GM21381 (cell line): ENCODE results near the gene HMCES.
A peak's percentile ranks its signal among the peaks of the same experiment; 100 is the strongest.

ENCODE experiments used
- ATAC-seq: cut with Tn5 transposase; IDR thresholded peaks from one replicate; pipeline ENCODE4 v1.9.1; 2021; ENCODE audit warnings: mild to moderate bottlenecking, moderate library complexity; ENCODE audit not compliant: unreplicated experiment

HMCES gene, protein sequence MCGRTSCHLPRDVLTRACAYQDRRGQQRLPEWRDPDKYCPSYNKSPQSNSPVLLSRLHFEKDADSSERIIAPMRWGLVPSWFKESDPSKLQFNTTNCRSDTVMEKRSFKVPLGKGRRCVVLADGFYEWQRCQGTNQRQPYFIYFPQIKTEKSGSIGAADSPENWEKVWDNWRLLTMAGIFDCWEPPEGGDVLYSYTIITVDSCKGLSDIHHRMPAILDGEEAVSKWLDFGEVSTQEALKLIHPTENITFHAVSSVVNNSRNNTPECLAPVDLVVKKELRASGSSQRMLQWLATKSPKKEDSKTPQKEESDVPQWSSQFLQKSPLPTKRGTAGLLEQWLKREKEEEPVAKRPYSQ

DNA sequence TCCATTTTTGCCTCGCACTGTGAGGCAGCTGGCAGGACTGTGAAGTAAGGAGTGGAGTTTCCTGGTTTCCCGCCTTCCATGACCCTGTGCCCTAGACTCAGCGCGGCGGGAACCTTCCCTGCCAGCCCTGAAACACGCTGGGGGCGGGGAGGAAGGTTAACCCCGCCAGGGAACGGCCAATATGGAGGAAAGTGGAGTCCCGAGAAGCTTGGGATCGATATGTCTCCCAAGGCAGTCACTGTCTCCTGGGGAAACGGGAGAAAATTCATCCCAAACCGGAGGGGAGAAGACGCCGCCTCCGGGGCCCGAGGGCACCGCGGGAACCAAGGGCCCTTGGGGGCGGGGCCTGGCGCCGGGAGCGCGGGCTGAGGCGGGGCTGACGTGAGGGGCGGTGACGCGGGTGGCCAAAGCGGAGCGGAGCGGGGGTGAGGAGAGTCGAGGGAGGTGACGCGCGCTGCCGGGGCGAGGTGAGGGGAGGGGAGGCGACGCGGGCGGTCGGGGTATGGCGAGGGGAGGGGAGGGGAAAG lies at the start of gene HMCES:
TSS of gene HMCES (plus strand) at position 432 of the 527 bp plus-strand sequence. CDS start 863 bp downstream, outside the sequence.
- peak; percentile 42 for ATAC-seq

DNA sequence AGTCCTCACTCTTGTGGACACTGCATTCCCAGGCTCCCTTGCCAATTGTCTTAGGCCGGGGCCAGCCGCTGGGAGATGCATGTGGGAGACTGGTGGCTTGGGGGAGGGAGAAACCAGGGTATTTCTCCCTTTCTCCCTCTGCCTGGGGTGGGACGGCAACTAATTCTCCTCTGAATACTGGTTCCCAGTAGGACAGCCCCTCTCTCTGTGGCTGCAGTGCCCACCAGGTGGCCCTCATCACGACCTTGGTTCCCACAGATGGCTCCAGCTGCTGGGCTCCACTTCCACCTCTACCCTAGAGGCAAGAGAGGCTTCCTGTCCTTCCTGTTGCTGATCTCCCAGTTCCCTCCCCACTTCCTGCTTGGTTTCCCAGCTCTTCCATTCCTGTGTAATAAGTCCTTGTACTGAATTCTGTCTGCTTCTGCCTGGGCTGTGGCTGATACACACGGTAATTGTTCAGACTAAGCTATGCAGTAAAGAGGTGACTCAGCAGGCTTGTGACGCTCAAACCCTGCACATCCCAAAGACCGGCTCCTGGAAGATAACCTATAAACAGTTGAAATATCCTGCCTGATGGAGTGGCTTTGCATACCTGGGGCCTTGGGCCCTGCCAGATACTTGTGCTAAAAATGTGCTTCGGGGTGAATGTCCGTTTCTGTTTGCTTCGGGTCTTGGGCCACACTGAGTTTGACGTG lies 49.6 kb upstream of the HMCES start:
- no peak for ATAC-seq

DNA sequence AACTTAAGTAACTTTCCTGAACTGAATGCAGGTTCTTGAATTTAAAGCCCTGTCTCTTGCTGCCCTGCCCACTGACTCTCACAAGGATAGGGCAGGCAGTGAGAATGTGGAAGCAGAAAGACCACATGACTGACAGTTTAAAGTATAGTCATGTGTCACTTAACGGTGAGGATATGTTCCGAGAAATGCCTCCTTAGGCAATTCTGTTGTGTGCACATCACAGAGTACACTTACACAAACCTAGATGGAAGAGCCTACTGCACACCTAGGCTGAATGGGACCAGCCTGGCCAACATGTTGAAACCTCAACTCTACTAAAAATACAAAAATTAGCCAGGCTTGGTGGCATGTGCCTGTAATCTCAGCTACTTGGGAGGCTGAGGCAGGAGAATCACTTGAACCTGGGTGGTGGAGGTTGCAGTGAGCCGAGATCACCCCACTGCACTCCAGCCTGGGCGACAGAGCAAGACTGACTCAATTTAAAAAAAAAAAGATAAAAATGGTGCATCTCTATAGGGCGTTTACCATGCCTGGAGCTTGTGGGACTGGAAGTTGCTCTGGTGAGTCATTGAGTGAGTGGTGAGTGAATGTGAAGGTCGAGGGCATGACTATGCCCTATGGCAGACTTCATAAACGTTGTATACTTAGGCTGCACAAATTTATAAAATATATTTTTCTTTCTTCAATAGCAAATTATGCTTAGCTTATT lies 48.2 kb upstream of the HMCES start:
- no peak for ATAC-seq

DNA sequence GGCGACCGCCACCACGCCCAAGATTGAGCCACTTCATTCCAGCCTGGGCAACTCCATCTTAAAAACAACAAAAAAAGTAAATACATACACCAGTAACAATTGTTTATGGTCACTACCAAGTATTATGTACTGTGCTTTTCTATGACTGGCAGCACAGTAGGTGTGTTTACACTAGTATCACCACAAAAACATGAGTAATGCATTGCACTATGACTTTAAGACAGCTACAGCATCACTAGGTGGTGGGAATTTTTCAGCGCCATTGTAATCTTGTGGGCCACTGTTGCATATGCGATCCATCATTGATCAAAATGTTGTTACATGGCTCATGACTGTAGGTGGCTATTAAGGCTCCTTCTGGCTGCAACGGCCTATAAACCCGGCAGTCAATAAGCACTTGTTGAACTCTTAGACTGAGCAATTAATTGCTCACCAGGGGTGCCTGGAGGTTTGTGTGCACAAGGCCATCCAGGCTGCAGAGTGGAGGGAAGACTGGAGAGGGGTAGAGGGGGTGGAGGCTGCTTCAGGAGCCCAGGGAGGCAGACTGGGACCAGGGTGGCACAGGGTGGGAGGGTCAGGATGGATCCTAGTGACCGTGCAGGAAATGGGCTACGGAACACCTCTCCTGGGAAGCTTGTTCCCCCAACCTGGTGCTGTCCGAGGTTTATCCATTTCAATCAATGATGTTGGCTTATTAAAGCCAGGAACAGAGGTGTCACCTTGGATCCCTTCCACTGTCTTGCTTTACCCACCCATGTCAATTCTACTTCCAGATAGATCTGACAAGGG lies 47.1 kb upstream of the HMCES start:
- ATAC-seq = no peak

DNA sequence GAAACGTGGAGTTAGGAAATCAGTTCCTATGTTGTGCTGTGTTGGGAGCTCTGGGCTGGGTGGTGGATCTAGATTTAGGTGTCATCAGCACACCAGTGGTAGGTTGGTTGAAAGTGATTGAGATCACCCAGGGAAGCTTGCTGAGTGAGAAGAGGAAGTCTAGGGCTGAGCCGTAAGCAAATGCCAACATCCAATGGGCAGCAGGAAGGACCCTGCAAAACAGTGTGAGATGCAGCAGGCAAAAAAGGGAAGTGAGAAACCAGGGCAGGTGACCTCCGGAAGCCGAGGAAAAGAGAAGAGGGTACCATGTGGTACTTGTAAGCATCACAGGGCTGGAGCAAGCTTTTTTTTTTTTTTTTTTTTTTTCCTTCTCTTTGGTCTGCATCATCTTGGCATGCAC lies 45.1 kb upstream of the HMCES start:
- ATAC-seq = peak; percentile 86

DNA sequence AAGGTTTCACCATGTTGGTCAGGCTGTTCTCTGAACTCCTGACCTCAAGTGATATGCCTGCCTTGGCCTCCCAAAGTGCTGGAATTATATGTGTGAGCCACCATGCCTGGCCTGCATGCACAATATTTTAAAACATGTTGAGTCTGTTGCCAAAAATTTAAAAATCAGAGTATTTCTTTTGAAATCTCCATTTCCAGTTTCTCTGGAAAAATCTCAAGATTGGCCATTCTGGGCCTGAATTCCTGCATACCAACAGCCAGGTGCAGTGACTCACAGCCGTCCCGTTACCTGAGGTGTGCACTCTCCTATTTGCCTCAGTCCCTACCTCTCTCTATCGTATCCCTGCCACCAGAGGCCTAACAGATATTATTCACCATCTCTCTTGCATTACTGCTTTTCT lies 44.2 kb upstream of the HMCES start:
- no peak for ATAC-seq

DNA sequence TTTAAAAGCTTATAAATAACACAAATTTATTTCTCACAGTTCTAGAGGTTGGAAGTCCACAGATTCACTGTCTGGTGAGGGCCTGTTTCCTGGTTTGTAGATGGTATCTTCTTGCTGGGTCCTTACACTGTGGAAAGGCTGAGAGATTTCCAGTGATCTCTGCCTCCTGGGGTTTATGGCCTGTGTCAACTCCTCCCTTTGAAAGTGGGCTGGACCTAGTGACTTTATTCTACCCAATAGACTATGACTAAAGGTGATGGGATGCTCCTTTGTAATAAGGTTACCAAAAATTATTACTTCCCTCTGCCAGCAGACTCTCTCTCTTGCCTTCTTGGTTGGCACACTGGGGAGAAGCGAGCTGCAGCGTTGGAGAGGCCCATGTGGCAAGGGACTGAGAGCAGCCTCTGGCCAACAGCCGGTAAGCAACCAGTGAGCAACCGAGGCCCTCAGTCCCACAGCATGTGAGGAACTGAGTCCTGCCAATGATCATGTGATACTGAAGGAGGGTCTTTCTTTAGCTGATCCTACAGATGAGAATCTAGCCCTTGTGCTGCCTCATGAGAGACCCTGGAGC lies 43.2 kb upstream of the HMCES start:
- ATAC-seq = no peak

DNA sequence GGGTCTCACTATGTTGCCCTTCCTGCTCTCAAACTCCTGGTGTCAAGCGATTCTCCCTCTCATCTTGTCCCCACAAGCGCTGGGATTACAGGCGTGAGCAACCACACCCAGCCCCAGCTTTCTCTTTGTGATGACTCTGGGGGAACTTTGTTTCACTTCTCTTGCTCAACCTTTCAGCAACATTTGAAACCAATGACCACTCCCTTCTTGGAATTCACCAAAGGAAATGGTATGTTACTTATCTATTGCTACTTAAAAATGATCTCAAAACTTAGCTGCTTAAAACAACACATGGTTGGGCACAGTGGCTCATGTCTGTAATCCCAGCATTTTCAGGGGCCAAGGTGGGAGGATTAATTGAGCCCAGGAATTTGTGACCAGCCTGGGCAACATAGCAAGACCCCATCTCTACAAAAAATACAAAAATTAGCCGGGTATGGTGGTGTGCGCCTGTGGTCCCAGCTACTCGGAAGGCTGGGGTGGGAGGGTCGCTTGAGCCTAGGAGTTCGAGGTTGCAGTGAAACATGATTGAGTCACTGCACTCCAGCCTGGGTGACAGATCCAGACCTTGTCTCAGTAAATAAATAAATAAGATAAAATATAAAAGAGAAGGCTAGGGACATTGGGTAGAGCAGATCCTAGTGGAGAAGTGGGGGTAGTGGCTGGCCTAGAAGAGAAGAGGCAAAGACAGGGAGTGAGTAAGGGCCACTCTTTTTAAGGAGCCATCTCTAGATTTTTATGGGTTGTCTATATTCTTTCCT lies 39.5 kb upstream of the HMCES start:
- no peak for ATAC-seq

DNA sequence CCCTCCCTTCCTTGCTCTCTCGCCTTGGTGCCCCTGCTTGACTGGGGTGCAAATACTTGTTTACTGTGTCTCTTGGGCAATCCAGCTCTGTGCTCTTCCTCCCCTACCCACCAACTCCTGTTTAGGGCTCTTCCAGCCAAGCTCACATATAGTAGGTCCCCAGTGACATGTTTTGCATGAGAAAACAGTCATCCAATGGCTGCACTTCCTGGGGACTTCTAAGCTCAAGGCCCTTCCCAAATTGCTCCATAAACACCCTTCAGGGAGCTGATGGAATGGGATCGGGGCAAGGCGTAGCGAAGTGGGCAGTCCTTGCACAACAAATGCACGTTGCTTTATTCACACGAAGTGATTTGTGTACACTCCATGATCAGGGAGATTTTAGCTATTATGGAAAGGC lies 38.7 kb upstream of the HMCES start:
- ATAC-seq = no peak

DNA sequence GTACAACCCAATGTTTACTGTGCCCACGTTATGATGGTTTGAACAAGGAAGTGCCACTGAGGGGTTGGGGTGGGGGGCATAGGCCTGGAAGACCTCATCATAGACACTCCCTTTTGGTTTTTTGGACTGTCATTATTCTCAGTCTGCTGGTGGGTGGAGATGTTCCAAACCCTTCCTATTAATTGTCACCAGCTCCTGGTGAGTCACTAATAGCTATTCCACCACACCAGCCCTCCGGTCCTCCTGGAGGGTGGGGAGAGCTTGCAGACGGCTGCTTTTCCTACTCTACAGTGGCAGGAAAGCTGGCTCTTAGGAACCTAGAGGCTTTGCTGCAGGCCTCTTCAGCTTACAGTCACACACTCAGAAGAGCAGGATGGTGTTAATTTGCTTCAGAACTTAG lies 38.2 kb upstream of the HMCES start:
- no peak for ATAC-seq

DNA sequence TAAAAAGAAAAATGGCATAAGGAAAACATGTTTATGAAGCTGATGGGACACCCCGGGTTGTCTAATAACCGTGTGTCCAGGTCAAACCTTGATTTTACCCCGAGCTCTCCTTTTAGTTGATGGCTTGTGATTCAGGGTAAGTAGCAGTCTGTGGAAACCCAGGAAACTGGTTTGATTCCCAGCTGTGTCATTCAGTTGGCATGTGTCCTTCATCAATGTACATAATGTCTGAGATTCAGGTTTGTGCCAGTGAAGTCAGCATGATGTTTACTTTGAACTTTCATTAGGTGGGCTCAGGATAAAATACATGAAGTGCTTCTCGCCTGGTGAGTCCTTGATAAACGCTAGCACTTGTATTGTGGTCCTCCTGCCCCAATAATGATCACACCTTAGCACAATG lies 33.5 kb upstream of the HMCES start:
- no peak for ATAC-seq

DNA sequence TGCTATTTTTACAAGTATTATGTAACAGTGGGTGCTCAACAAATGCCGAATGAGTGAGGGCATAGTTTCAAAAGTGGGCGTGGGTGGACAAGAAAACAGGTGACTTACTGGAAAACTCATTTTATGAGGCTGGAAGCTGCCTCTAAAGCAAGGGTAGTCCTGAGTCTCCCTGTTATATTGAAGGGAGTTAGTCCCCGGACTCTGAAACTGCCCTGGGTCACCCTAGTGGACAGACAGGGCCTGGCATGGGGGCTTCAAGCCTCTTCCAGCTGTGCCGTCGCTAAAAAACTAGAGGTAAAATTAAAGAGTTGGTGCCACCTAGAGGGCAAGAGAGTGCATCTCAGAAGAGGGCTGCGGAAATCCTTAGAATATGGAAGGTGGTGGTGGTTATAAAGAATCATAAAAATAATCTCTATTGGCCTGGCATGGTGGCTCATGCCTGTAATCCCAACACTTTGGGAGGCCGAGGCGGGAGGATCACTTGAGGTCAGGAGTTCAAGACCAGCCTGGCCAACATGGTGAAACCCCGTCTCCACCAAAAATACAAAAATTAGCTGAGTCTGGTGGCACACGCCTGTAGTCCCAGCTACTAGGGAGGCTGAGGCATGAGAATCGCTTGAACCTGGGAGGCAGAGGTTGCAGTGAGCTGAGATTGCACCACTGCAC lies 32.9 kb upstream of the HMCES start:
- ATAC-seq = peak; percentile 54

DNA sequence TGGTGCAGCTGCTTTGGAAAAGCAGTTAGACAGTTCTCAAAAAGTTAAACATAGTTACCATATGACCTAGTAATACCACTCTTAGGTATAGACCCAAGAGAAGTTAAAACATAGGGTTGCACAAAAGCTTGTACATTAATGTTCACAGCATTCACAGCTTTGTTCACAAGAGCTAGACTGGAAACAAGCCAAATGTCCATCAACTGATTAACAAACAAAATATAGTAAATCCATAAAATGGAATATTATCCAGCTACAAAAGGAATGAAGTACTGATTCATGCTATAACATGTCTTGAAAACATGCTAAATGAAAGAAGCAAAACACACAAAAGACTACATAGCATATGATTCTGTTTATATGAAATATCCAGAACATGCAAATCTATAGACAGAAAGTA lies 32.0 kb upstream of the HMCES start:
- no peak for ATAC-seq

DNA sequence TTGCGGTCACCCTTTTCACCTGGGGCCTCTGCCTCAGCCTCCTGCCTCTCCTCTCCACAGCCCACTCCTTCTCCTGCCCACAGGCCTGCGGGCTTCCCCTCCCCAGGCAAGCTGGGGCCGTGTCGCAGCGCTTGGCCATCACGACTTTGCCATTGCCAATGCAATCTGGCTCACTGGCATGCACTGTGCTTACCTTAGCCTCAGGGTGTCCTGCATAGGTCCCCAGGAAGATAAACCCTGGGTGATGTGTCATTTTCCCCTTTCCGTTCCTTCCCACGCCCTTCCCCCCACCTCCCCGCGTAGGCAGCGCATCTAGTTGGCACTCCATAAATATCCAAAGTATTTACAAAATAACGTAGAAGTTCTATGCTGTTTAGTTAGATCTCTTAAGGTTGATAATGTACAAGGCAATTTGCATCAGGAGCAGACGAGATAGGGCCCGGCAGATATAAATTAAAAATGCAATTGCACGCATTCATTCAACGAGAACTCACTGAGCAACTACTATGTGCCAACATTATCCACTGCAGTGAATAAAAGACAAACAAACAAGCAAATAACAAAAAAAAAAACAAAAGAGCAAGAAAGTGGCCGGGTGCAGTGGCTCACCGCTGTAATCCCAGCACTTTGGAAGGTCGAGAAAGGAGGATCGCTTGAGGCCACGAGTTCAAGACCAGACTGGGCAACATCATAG lies 30.2 kb upstream of the HMCES start:
- ATAC-seq = no peak

DNA sequence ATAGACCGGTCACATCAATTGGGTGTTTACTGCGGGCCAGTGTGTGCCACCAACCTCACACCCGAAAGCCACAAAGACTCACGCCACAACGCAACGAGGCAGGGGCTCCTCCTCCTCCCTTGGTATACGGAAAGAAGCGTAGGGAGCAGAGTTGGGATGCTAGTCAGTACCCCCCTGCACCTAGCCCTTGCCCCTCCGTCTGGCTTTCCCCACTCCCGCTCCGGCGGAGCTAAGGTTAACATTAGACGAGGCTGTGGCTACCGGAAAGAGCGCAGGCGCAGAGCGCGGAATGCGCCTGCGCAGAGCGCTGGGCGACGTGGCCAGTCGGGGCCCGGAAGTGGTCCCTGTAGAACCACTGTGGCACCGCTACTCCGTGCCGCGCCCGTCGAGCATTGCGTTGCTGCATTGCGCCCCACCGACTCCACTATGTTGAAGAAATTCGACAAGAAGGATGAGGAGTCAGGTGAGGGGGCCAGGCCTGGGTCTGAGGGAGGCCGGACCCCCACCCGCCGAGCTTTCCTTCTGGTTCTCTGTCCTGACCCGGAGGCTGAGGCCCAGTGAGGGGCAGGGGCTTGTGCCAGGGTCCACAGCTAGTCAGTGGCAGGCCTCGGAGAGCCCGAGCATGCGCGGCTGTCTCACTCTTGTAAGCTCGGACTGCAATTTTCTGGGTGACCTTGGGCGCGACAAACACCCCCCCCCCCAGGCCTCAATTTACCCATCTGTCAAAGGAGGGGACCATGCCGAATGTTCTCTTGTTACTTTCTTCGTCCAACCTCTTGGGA lies 29.2 kb upstream of the HMCES start, which contains the start of gene COPG1:
TSS of gene COPG1 (plus strand) at position 323 of the 782 bp plus-strand sequence. CDS start at position 427, 104 bp downstream.
- peak; percentile 81 for ATAC-seq

DNA sequence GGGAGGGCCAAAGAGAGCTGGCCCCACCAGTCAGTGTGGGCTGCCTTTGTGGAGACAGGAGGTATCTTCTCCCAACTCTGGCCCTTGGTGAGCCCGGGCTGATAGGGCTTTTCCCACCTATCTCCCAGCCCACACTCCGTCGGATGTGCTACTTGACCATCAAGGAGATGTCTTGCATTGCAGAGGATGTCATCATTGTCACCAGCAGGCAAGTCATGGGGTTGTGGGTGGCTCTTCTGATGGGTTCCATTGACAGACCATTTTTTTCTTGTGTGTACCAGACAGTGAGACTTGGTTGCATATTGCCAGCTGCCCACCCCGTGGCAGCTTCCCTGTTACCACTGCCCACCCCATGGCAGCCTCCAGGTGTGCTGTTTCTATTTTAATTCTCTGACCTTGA lies 25.9 kb upstream of the HMCES start:
- no peak for ATAC-seq

DNA sequence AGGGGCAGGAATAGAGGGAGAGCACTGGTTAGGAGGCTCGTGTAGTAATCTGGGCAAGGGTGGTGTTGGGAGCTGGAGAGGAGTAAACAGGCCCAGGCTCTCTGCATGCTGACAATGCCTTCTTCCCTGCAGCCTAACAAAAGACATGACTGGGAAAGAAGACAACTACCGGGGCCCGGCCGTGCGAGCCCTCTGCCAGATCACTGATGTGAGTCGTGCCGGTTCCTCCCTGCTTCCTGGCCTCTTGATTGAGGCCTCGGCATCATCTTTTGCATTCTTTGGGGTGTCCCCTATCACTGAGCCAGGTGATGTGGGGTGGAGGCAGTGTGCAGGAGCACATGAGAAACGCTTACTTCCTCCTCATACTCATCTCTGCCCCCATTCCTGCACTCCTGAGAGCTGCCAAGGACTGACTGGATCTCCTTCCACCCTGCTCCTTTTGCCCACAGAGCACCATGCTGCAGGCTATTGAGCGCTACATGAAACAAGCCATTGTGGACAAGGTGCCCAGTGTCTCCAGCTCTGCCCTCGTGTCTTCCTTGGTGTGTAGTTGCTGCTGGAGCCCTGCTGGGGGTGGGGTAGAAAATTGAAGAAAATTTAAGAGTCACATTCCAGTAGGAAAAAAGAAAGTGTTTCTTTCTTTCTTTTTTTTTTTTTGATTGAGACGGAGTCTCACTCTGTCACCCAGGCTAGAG lies 24.0 kb upstream of the HMCES start:
- no peak for ATAC-seq
